Small intestine (tissue), 7 donors: ENCODE data around the gene SLC12A5. TPM values are rescaled to one million over a fixed set of nuclear protein-coding genes. Genes with fewer than 3 reads are reported as not detected.
A peak's percentile ranks its signal among the peaks of the same experiment; 100 is the strongest.

Experiments
- DNase-seq, 2 donors: peaks; one replicate each; pipeline versions ENCODE4 v3.0.0 to v3.0.0-alpha.2; 2013
- FAIRE-seq: peaks from 2 replicates; lab custom pipeline; 2012; peaks lifted over from hg19 to GRCh38; lab: Jason Lieb, UNC
- H3K27ac ChIP-seq, 3 donors: one replicate each; pipeline ENCODE4 v1.5.1; 2013; ENCODE audit warnings: low read length in 2 of 3, mild to moderate bottlenecking in 2 of 3, control low read depth in 1 of 3, inconsistent platforms in 1 of 3, low read depth in 1 of 3, moderate library complexity in 1 of 3
- H3K27me3 ChIP-seq, 3 donors: one replicate each; pipeline ENCODE4 v1.6.1; 2013; ENCODE audit warnings: low read length in 3 of 3, inconsistent platforms in 1 of 3; ENCODE audit not compliant: control insufficient read depth in 3 of 3, insufficient read depth in 3 of 3
- H3K36me3 ChIP-seq, 3 donors: one replicate each; pipeline ENCODE4 v1.6.1; 2013; ENCODE audit warnings: low read length in 3 of 3, inconsistent platforms in 1 of 3, low read depth in 1 of 3, mild to moderate bottlenecking in 1 of 3, moderate library complexity in 1 of 3; ENCODE audit not compliant: control insufficient read depth in 3 of 3, insufficient read depth in 2 of 3
- H3K4me1 ChIP-seq, 3 donors: one replicate each; pipeline ENCODE4 v1.6.1; 2013; ENCODE audit warnings: low read length in 2 of 3, inconsistent platforms in 1 of 3, low read depth in 1 of 3, mild to moderate bottlenecking in 1 of 3, moderate library complexity in 1 of 3; ENCODE audit not compliant: control insufficient read depth in 3 of 3, insufficient read depth in 2 of 3
- H3K4me3 ChIP-seq, 3 donors: one replicate each; pipeline ENCODE4 v1.5.1; 2013; ENCODE audit warnings: low read length in 3 of 3, control low read depth in 1 of 3, inconsistent platforms in 1 of 3, low read depth in 1 of 3, mild to moderate bottlenecking in 1 of 3, moderate library complexity in 1 of 3
- H3K9me3 ChIP-seq, 2 donors: one replicate each; pipeline ENCODE4 v1.6.1; 2013; ENCODE audit warnings: low read depth in 1 of 2, low read length in 1 of 2; ENCODE audit not compliant: control insufficient read depth in 2 of 2, insufficient read depth in 1 of 2
- WGBS, 3 donors: extraction: QIAGEN DNeasy Blood & Tissue Kit; methylation state at CpG; one replicate each; pipeline ENCODE4 v1.1.7; 2013; 5-methylcytosine and 5-hydroxymethylcytosine counted together
- polyA plus RNA-seq, 4 donors: library from polyadenylated mRNA; stranded (reverse) in 3 of 4; unstranded in 1 of 4; fragments of 200-250 nt in 3 of 4; fragments of 120-200 nt in 1 of 4; gene quantifications; one replicate each; pipeline versions ENCODE4 v1.2.1 to v1.2.3, GENCODE V29; 2013
- donor health status: healthy with polysubstance abuse.
- donor health status: control.
- donor health status: control.
- donor health status: Bipolar disorder and iron deficiency.
- donor health status: healthy.

Gene SLC12A5
- polyA plus RNA-seq, 4 donors: 2.1 to 4.6 TPM; not detected in 2

- no peak overlapping the region for H3K4me3 ChIP-seq
- peaks cover 4 to 58% (median 31%) of the 10 kb centered on the region in 3 donors for H3K27me3 ChIP-seq
- no peak for FAIRE-seq
- no peak overlapping the region for H3K27ac ChIP-seq
- H3K36me3 ChIP-seq: no peaks in the 10 kb centered on the region
- no peaks in the 10 kb centered on the region for H3K9me3 ChIP-seq
- H3K4me1 ChIP-seq: peaks cover 4 to 5% (median 4%) of the 10 kb centered on the region in 3 donors
- DNase-seq: no peak
- 57 to 68% (median 59%) methylated on average over 10 of the region's 10 CpGs for WGBS, 3 donors
These were observed 3.6 kb upstream of the SLC12A5 start for GRCh38 chr20:46025376-46025783.

GRCh38 chr20:46027245-46027853, 1.7 kb upstream of the SLC12A5 start:
- Histone ChIP-seq H3K27ac (no peak overlapping the region), H3K36me3 (no peaks in the 10 kb centered on the region), H3K27me3 (peaks cover 9 to 65% (median 35%) of the 10 kb centered on the region in 3 donors), H3K4me3 (no peak overlapping the region), H3K9me3 (no peaks in the 10 kb centered on the region), H3K4me1 (peaks cover 0 to 3% (median 0%) of the 10 kb centered on the region in 3 donors)
- WGBS, 3 donors: 8 to 17% (median 14%) methylated on average over 4 of the region's 4 CpGs
- peak in 1 of 2 donors; percentile 63 for DNase-seq
- no peak for FAIRE-seq

GRCh38 chr20:46028110-46028509, 905 bp upstream of the SLC12A5 start:
- WGBS, 3 donors: 49 to 72% (median 71%) methylated on average over 7 of the region's 7 CpGs
- FAIRE-seq: no peak
- Histone ChIP-seq H3K27ac (no peak overlapping the region), H3K9me3 (no peaks in the 10 kb centered on the region), H3K27me3 (peaks cover 13 to 67% (median 42%) of the 10 kb centered on the region in 3 donors), H3K4me3 (no peak overlapping the region), H3K36me3 (no peaks in the 10 kb centered on the region), H3K4me1 (no peaks in the 10 kb centered on the region)
- DNase-seq: no peak

GRCh38 chr20:46030284-46031013, 1.4 kb downstream of the SLC12A5 start:
- Histone ChIP-seq H3K27me3 (peaks cover 13 to 67% (median 42%) of the 10 kb centered on the region in 3 donors), H3K36me3 (no peaks in the 10 kb centered on the region), H3K9me3 (no peaks in the 10 kb centered on the region), H3K4me3 (no peak overlapping the region), H3K27ac (no peak overlapping the region), H3K4me1 (no peaks in the 10 kb centered on the region)
- FAIRE-seq (no peak), DNase-seq (no peak)
- 15 to 27% (median 27%) methylated on average over 37 to 49 of the region's 49 CpGs for WGBS, 3 donors

GRCh38 chr20:46031014-46031569, 2.1 kb downstream of the SLC12A5 start:
- FAIRE-seq: no peak
- no peaks in the 10 kb centered on the region for H3K9me3 ChIP-seq
- H3K27ac ChIP-seq: no peak overlapping the region
- H3K36me3 ChIP-seq: no peaks in the 10 kb centered on the region
- no peaks in the 10 kb centered on the region for H3K4me1 ChIP-seq
- H3K4me3 ChIP-seq: no peak overlapping the region
- WGBS, 3 donors: 17 to 25% (median 23%) methylated on average over 11 of the region's 11 CpGs
- peaks cover 13 to 67% (median 37%) of the 10 kb centered on the region in 3 donors for H3K27me3 ChIP-seq
- no peak for DNase-seq

GRCh38 chr20:46031701-46032254, 2.8 kb downstream of the SLC12A5 start:
- DNase-seq: no peak
- H3K4me3 ChIP-seq: no peak overlapping the region
- no peak for FAIRE-seq
- peaks cover 13 to 67% (median 37%) of the 10 kb centered on the region in 3 donors for H3K27me3 ChIP-seq
- WGBS, 3 donors: 2 to 4% (median 4%) methylated on average over 54 to 55 of the region's 55 CpGs
- no peak overlapping the region for H3K27ac ChIP-seq
- H3K36me3 ChIP-seq: no peaks in the 10 kb centered on the region
- H3K9me3 ChIP-seq: no peaks in the 10 kb centered on the region
- H3K4me1 ChIP-seq: no peaks in the 10 kb centered on the region

GRCh38 chr20:46034039-46034438, 5.0 kb downstream of the SLC12A5 start:
- H3K9me3 ChIP-seq: no peaks in the 10 kb centered on the region
- WGBS, 3 donors: 82 to 85% (median 83%) methylated on average over 3 of the region's 3 CpGs
- no peak overlapping the region for H3K27ac ChIP-seq
- FAIRE-seq (no peak), DNase-seq (no peak)
- H3K36me3 ChIP-seq: no peaks in the 10 kb centered on the region
- H3K4me1 ChIP-seq: no peaks in the 10 kb centered on the region
- H3K4me3 ChIP-seq: no peak overlapping the region
- peaks cover 13 to 50% (median 26%) of the 10 kb centered on the region in 3 donors for H3K27me3 ChIP-seq

- Histone ChIP-seq H3K27me3 (peaks cover 9 to 38% (median 23%) of the 10 kb centered on the region in 3 donors), H3K27ac (no peak overlapping the region), H3K36me3 (no peaks in the 10 kb centered on the region), H3K4me3 (no peak overlapping the region), H3K4me1 (no peaks in the 10 kb centered on the region), H3K9me3 (no peaks in the 10 kb centered on the region)
- DNase-seq: no peak
- FAIRE-seq: no peak
- 59 to 66% (median 59%) methylated on average over 5 of the region's 5 CpGs for WGBS, 3 donors
These were observed 6.2 kb downstream of the SLC12A5 start for GRCh38 chr20:46035253-46035652.
